Activated CD8-positive, alpha-beta T cell treated with anti-CD3 and anti-CD28 coated beads for 36 hours (primary cell): ENCODE data around the gene PRR11. TPM values are rescaled to one million over a fixed set of nuclear protein-coding genes. Genes with fewer than 3 reads are reported as not detected.

ENCODE experiments used
- ATAC-seq: fragments of 200-7000 bp; cut with Tn5 transposase; one replicate; pipeline ENCODE4 v1.10.0; 2021; ENCODE audit warnings: mild to moderate bottlenecking, moderate library complexity
- CTCF ChIA-PET: fragments of 350-600 bp; sonication (Branson Sonifier 250); formaldehyde crosslinking; loops from one replicate; lab custom pipeline; 2021; ENCODE audit warnings: antibody characterized with exemption; lab: Charles Lee
- POLR2A ChIA-PET: fragments of 350-600 bp; sonication (Branson Sonifier 250); formaldehyde crosslinking; loops from one replicate; lab custom pipeline; 2021; ENCODE audit warnings: antibody characterized with exemption; lab: Charles Lee
- DNase-seq: peaks from one replicate; pipeline ENCODE4 v3.0.0-alpha.2; 2020
- H3K27ac Mint-ChIP-seq: one replicate; pipeline ENCODE4 v1.8.0; 2021; ENCODE audit warnings: mild to moderate bottlenecking, mixed read lengths
- H3K27me3 Mint-ChIP-seq: one replicate; pipeline ENCODE4 v1.8.0; 2021; ENCODE audit warnings: mixed read lengths
- H3K36me3 Mint-ChIP-seq: one replicate; pipeline ENCODE4 v1.8.0; 2021; ENCODE audit warnings: low read depth, mixed read lengths
- H3K4me1 Mint-ChIP-seq: one replicate; pipeline ENCODE4 v1.8.0; 2021; ENCODE audit warnings: low read depth, mixed read lengths
- H3K4me3 Mint-ChIP-seq: one replicate; pipeline ENCODE4 v1.8.0; 2021; ENCODE audit warnings: mild to moderate bottlenecking, moderate library complexity, mixed read lengths
- H3K9me3 Mint-ChIP-seq: one replicate; pipeline ENCODE4 v1.8.0; 2021; ENCODE audit warnings: mixed read lengths
- intact Hi-C: fragments of 100-400 bp; cut with micrococcal nuclease; formaldehyde crosslinking; loops from one replicate; pipeline ENCODE4 v1.10.0; 2022
- total RNA-seq, 2 experiments: library from RNA; stranded (reverse); gene quantifications; one replicate each; pipeline ENCODE4 v1.2.3, GENCODE V29; 2021
- TF ChIP-seq, protein P1 (sequence below): fragments of 200-600 bp; IDR thresholded peaks from one replicate; pipeline ENCODE4 v1.8.0; 2022; ENCODE audit warnings: antibody characterized with exemption, mild to moderate bottlenecking

The PRR11 gene
- total RNA-seq, 2 experiments from 2014 or later, result 66.6 to 67.5 TPM

DNA sequence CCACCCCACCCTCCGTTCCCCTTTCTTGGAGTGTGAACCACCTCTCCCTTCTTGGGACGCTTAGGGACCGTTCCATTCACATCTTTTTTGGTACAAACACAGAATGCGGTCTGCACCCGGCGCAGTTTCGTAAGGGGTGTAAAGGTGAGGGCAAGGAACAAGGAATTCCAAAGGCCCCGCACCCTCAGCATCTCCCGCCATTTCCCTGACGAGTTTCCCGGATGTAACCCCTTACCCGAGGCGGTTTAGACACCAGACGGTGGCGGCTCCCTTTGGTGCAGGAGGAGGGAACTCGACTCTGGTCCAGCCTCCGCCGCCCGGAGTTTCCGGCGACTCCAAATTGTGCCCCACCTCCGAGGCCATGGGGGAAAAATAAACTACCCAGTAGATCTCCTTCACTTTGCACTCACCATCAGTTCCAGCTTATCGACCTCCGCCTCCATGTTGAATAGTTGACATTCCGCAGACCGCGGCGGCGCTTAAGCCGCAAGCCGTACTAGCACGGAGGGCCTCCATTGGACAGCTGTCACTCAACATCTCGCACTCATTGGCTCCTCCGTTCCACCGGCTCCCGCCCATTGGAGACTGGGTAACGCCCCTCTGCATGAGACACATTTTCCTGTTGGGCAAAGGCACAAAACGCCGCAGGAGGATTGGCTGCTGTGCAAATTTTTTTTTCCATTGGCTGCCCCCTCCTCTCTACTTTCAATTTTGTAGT is 666 bp upstream of the PRR11 start, which contains the start of gene SKA2:
SKA2 (minus strand) TSS at position 466 of the 718 bp plus-strand sequence; CDS start at position 443, 23 bp downstream.
- intact Hi-C loops, result loop anchor here (5.0 kb wide), 1 partner anchor 48 kb away; the partner anchor contains the start of gene TRIM37
- H3K9me3 Mint-ChIP-seq, result no peaks in the 10 kb centered on the region
- ChIA-PET POLR2A (interaction anchor here (0.6 to 2.8 kb wide), 7 partner anchors 11 to 523 kb away, joined by 3 to 17 read pairs (median 3); partner anchors contain the start of gene TRIM37), CTCF (interaction anchor here (0.6 to 1.6 kb wide), 5 partner anchors 10 to 1247 kb away, joined by 3 to 4 read pairs (median 3); partner anchors contain the start of gene TRIM37)
- H3K4me1 Mint-ChIP-seq, result peaks cover 33% of the 10 kb centered on the region
- H3K4me3 Mint-ChIP-seq, result no peak within 1 kb of the TSS
- TF ChIP-seq, protein P1, sequence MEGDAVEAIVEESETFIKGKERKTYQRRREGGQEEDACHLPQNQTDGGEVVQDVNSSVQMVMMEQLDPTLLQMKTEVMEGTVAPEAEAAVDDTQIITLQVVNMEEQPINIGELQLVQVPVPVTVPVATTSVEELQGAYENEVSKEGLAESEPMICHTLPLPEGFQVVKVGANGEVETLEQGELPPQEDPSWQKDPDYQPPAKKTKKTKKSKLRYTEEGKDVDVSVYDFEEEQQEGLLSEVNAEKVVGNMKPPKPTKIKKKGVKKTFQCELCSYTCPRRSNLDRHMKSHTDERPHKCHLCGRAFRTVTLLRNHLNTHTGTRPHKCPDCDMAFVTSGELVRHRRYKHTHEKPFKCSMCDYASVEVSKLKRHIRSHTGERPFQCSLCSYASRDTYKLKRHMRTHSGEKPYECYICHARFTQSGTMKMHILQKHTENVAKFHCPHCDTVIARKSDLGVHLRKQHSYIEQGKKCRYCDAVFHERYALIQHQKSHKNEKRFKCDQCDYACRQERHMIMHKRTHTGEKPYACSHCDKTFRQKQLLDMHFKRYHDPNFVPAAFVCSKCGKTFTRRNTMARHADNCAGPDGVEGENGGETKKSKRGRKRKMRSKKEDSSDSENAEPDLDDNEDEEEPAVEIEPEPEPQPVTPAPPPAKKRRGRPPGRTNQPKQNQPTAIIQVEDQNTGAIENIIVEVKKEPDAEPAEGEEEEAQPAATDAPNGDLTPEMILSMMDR, result no peak
- ATAC-seq (peak; percentile 83), DNase-seq (peak; percentile 98)
- no peak within 1 kb of the TSS for H3K27ac Mint-ChIP-seq
- H3K36me3 Mint-ChIP-seq, result peaks cover 6% of the 10 kb centered on the region
- H3K27me3 Mint-ChIP-seq, result no peaks in the 10 kb centered on the region

DNA sequence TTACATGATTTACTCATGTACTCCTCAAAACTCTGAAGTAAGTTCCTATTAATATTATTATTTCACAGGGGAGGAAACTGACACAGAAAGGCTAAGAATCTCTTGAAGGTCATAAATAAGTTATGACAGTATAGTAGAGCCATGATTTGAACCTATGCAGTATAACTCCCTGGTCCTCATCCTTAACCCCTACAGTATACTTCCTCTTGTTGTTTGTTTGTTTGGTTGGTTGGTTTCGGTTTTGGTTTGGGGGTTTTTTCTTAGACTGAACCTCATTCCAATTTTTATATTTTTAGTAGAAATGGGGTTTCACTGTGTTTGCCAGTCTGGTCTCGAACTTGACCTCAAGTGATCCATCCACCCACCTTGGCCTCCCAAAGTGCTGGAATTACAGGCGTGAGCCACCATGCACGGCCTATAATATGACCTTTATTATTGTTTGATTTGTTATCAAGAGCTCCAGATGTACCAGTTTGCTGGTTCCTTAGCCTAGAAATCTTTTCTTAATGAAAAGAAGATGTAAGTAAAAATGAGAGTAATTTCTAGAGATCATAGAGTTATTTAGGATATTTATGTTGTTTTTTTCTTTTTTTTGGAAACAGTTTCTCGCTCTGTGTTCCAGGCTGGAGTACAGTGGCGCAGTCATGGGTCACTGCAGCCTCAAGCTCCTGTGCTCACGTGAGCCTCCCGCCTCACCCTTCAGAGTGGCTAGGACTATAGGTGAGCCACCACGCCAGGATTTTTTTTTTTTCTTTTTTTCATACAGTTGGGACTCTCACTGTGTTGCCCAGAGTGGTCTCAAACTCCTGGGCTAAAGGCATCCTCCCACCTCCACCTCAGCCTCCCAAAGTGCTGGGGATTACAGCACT is 4.8 kb downstream of the PRR11 start:
- CTCF ChIA-PET, result no interaction called here
- Mint-ChIP-seq H3K27ac (no peak overlapping the region), H3K27me3 (no peaks in the 10 kb centered on the region)

DNA sequence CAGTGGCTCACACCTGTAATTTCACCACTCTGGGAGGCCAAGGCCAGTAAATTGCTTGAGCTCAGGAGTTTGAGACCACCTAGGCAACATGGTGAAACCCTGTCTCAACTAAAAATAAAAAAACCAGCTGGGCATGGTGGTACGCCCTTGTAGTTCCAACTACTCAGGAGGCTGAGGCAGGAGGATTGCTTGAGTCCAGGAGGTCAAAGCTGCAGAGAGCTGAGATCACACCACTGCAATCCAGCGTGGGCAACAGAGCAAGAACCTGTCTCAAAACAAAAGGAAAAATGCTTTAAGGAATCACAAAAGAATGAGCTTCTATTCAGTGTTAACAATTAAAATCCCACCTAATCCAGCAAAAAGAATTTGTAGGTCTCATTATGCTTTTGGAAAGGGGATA is 5.9 kb downstream of the PRR11 start:
- Mint-ChIP-seq H3K27me3 (no peaks in the 10 kb centered on the region), H3K36me3 (no peaks in the 10 kb centered on the region), H3K4me3 (no peak overlapping the region), H3K9me3 (no peaks in the 10 kb centered on the region), H3K27ac (no peak overlapping the region), H3K4me1 (peaks cover 9% of the 10 kb centered on the region)
- DNase-seq (no peak), ATAC-seq (no peak)
- POLR2A ChIA-PET, result interaction anchor here (1.0 kb wide), 1 partner anchor 530 kb away, joined by 4 read pairs; no protein-coding TSS in a partner anchor
- CTCF ChIA-PET, result interaction anchor here (1.1 kb wide), 1 partner anchor 9 kb away, joined by 4 read pairs; no protein-coding TSS in a partner anchor
- TF ChIP-seq, protein P1, result no peak
- intact Hi-C loops, result no loop called here

More for the DNA sequence above, 4.8 kb downstream of the PRR11 start:
- no peak for DNase-seq
- no peak for ATAC-seq
- H3K9me3 Mint-ChIP-seq, result no peaks in the 10 kb centered on the region
- intact Hi-C loops, result no loop called here
- no peaks in the 10 kb centered on the region for H3K36me3 Mint-ChIP-seq
- TF ChIP-seq, protein P1, result no peak
- peaks cover 8% of the 10 kb centered on the region for H3K4me1 Mint-ChIP-seq
- H3K4me3 Mint-ChIP-seq, result no peak overlapping the region
- POLR2A ChIA-PET, result no interaction called here

DNA sequence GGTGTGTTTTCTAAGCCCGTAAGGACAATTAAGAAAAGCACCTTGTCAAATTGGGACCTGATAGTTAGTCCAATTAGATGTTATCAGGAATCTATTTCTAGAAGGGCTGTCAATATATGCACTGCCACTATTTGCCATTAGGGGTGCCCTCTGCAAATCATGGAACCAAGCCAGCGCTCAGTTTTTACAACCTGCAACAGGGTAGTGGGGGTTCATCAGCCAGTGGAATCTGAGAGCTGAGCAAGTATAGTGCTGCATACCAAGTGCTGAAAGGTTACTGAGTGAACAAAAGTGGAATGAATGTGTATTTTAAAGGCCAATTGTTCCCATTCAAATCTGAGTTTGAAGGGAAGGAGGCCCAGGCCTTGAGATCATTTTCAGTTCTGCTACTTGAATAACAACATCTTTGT is 10.4 kb downstream of the PRR11 start:
- no peaks in the 10 kb centered on the region for H3K9me3 Mint-ChIP-seq
- no peaks in the 10 kb centered on the region for H3K27me3 Mint-ChIP-seq
- no peak overlapping the region for H3K4me3 Mint-ChIP-seq
- ChIA-PET POLR2A (interaction anchor here (0.9 to 1.0 kb wide), 2 partner anchors 11 to 20 kb away, joined by 3 read pairs; partner anchors contain the start of genes PRR11 and SKA2), CTCF (interaction anchor here (0.7 to 1.6 kb wide), 6 partner anchors 10 to 45 kb away, joined by 3 to 4 read pairs (median 3); partner anchors contain the start of gene SKA2)
- DNase-seq (peak; percentile 42), ATAC-seq (peak; percentile 90)
- peaks cover 8% of the 10 kb centered on the region for H3K4me1 Mint-ChIP-seq
- H3K27ac Mint-ChIP-seq, result peak overlapping the region; percentile 10
- intact Hi-C loops, result no loop called here
- H3K36me3 Mint-ChIP-seq, result peaks cover 3% of the 10 kb centered on the region
- TF ChIP-seq, protein P1, result peak; percentile 56
